ENCODE measurements around the gene ELMO1.

The ELMO1 gene

DNA sequence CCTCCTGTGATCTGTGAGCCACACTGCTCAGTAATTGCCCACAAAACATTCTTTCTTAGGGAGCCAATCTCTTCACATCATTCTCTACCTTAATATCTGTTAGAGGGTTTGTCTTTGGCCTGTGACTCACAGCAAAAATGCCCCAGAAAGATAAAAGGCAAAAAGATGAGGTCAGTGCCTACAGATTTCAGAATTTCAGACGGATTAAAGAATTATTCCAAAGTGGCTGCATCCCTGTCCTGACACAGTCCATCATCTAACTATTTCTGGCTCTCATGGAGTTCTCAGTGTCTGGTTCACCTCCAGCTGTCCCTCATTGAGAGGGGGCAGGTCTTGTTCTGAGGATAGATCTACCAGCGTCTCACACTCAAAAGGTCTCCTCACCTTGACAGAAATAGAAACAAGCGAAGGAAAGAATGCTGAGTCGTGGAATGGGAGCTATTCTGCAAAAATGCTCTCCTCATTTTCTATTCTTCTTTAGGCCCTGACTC lies 585.8 kb downstream of the ELMO1 start:
- no peak overlapping the region for H3K27ac ChIP-seq
- TF ChIP-seq, protein P1, sequence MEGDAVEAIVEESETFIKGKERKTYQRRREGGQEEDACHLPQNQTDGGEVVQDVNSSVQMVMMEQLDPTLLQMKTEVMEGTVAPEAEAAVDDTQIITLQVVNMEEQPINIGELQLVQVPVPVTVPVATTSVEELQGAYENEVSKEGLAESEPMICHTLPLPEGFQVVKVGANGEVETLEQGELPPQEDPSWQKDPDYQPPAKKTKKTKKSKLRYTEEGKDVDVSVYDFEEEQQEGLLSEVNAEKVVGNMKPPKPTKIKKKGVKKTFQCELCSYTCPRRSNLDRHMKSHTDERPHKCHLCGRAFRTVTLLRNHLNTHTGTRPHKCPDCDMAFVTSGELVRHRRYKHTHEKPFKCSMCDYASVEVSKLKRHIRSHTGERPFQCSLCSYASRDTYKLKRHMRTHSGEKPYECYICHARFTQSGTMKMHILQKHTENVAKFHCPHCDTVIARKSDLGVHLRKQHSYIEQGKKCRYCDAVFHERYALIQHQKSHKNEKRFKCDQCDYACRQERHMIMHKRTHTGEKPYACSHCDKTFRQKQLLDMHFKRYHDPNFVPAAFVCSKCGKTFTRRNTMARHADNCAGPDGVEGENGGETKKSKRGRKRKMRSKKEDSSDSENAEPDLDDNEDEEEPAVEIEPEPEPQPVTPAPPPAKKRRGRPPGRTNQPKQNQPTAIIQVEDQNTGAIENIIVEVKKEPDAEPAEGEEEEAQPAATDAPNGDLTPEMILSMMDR (IDR thresholded peaks at IDR 0.05), result no peak
- TF ChIP-seq ZFX (IDR thresholded peaks at IDR 0.05; ENCODE audit: borderline replicate concordance), result no peak

DNA sequence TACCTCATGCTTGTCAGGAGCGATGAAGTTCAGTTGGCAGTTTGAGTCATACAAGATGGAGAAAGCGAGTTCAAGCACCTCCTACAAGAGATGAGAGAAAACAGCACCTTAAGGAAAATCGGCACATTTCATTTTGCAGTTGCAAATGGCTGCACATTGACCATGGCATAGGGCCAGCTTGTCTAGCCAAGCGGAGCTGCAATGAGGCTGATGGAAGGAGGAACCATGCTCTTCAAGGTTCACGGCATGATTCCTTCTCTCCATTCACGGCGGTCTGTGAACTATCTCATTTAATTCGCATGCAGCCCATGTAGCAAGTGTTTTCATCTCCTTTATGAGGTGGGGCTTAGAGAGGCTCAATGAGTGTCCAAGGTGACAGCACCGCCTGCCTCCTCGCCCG lies 587.0 kb downstream of the ELMO1 start:
- TF ChIP-seq, protein P1 (IDR thresholded peaks at IDR 0.05), result no peak
- TF ChIP-seq ZFX (IDR thresholded peaks at IDR 0.05; ENCODE audit: borderline replicate concordance), result no peak
- no peak overlapping the region for H3K27ac ChIP-seq

DNA sequence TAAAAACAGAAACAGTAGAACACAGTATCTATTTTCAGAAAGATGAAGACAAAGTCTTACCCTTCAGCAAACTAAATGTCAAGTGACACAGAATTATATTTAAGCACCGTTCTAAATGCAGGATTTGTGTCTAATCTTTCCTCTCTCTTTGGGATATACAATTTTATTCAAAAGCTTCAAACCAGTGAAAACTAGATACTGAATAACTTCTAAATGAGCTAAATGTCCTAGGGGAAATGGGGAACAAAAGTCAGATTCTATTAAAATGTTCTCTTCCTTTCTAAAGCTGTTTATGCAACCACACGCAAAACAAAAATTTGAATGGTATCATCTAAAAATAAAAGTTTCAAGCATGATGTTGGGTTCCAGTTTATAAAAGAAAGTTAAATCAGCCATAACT lies 588.0 kb downstream of the ELMO1 start:
- H3K27ac ChIP-seq, result no peak overlapping the region
- TF ChIP-seq, protein P1 (IDR thresholded peaks at IDR 0.05), result no peak
- TF ChIP-seq ZFX (IDR thresholded peaks at IDR 0.05; ENCODE audit: borderline replicate concordance), result no peak

DNA sequence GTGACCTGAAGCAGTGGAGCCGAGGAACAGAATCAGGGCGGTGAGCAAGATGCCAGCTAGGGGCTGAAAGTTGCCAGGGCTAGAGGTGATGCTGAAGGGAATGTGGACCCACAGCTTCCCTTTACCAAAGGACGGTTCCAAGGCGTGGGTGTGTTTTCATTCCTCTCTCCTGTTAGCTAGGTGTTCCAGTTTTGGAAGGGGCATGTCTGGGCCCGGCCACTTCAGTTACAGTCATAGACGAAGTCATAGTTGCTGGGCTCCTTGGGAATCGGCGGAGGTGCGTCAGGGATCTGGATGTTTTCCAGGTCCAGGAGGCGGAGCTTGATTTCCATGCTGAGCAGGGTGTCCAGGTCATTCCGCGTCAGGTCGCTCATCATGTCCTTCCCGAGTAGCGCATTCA lies 593.3 kb downstream of the ELMO1 start:
- no peak for TF ChIP-seq ZFX (IDR thresholded peaks at IDR 0.05; ENCODE audit: borderline replicate concordance)
- TF ChIP-seq, protein P1 (IDR thresholded peaks at IDR 0.05), result no peak
- no peak overlapping the region for H3K27ac ChIP-seq

DNA sequence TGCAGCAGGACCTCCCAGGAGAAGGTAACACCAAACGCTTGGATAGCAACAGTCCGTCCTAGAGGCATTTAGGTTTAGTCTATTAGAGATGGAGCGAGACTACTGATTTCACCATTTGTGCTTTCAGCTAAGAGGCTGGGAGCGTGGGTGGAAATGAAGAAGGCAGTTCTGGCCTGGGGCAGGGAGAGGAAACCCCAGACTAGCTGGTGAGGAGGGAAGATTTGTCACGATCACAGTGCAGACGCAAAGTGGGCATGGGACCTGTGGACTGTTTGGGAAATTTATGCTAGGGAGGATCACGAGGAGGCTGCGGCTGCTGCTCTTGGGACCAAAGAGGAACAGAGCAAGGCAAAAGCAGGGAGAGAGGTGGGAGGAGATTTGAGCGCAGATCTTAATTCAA lies 594.0 kb downstream of the ELMO1 start:
- H3K27ac ChIP-seq, result no peak overlapping the region
- no peak for TF ChIP-seq ZFX (IDR thresholded peaks at IDR 0.05; ENCODE audit: borderline replicate concordance)
- TF ChIP-seq, protein P1 (IDR thresholded peaks at IDR 0.05), result no peak

DNA sequence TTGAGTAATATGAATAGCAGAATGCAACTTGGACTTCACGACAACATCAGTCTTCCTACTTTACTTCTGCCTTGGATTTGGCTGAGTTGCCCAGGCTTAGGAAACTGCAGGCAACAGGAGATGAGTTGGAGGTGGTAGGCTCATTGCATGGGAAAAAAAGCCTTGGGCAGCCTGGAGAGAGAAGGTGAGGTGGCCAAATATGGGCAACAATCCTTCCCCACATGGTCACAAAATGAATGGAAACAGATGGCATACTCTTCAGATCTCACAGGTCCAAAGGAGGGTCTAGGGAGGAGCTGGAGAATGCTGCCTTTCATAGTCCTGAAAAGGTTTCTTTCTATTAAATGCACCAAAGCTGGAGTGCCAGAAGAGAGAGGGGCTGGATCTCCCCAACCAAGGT lies 595.7 kb downstream of the ELMO1 start:
- H3K27ac ChIP-seq, result no peak overlapping the region
- TF ChIP-seq ZFX (IDR thresholded peaks at IDR 0.05; ENCODE audit: borderline replicate concordance), result no peak
- TF ChIP-seq, protein P1 (IDR thresholded peaks at IDR 0.05), result no peak

DNA sequence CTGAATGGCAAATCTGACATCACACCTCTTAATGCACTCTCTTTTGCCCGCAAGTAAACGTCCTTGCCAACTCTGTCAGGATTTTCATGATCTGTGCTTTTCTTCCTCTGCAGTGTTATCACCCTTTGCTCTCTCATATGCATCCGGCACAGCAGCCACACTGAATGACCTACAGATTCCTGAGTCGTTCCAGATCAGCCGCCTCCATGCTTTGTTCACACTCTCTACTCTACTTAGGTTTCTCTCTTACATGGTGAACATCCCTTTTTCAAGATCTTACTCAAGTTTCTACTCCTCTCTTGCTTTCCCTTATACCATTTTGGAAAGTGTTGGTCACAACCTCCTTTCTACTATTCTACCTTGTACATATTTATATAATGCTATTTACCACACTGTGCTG lies 596.6 kb downstream of the ELMO1 start:
- no peak overlapping the region for H3K27ac ChIP-seq

More for the DNA sequence above, 596.6 kb downstream of the ELMO1 start:
- TF ChIP-seq, protein P1 (IDR thresholded peaks at IDR 0.05), result no peak
- no peak for TF ChIP-seq ZFX (IDR thresholded peaks at IDR 0.05; ENCODE audit: borderline replicate concordance)

All from 22Rv1 (cell line).